ENCODE results near the gene NCKAP5.

DNA sequence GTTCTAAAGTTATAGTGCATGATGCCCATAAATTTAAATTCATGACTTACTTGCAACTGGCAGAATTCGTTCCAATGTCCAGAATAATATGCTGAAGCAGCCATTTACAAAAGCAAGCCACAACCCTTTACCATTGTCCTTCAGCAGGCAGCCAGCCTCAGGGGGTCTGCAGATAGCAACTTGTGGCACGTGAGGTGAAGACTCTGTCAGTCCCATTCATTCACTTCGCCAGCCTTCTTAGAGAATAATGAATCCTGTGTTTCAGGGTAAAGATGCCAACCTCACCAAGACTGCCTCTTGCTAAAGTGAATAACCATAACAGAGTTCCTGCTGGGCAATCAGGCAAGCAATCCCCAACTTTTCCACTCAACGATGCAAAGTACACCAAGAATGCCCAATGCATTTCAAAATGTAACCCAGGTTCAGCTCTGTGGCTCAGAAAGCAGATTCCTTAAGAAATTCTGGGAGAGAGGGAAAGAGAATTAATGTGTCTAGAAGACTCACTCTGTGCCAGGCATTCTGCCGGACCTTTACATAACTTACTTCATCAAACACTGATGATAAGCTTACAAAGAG, 315.4 kb downstream of the NCKAP5 start:
- TF ChIP-seq, protein P1, sequence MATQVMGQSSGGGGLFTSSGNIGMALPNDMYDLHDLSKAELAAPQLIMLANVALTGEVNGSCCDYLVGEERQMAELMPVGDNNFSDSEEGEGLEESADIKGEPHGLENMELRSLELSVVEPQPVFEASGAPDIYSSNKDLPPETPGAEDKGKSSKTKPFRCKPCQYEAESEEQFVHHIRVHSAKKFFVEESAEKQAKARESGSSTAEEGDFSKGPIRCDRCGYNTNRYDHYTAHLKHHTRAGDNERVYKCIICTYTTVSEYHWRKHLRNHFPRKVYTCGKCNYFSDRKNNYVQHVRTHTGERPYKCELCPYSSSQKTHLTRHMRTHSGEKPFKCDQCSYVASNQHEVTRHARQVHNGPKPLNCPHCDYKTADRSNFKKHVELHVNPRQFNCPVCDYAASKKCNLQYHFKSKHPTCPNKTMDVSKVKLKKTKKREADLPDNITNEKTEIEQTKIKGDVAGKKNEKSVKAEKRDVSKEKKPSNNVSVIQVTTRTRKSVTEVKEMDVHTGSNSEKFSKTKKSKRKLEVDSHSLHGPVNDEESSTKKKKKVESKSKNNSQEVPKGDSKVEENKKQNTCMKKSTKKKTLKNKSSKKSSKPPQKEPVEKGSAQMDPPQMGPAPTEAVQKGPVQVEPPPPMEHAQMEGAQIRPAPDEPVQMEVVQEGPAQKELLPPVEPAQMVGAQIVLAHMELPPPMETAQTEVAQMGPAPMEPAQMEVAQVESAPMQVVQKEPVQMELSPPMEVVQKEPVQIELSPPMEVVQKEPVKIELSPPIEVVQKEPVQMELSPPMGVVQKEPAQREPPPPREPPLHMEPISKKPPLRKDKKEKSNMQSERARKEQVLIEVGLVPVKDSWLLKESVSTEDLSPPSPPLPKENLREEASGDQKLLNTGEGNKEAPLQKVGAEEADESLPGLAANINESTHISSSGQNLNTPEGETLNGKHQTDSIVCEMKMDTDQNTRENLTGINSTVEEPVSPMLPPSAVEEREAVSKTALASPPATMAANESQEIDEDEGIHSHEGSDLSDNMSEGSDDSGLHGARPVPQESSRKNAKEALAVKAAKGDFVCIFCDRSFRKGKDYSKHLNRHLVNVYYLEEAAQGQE (IDR thresholded peaks at IDR 0.05; ENCODE audit: insufficient read depth in 1 of 2, low read depth in 2 of 2, low read length in 2 of 2) = no peak
- TF ChIP-seq POLR2AphosphoS5 (IDR thresholded peaks at IDR 0.05; ENCODE audit: low read depth, low read length) (no peak), SIN3A (IDR thresholded peaks at IDR 0.05; ENCODE audit: borderline replicate concordance, insufficient read depth, low read length) (no peak)

All from PFSK-1 (cell line).